Measurements from ENCODE around the gene DRAM1. TPM values are rescaled to one million over a fixed set of nuclear protein-coding genes. Genes with fewer than 3 reads are reported as not detected.
"Not testable (repeated sequence)": the region's sequence is repeated elsewhere in the genome, so short reads cannot be mapped to it uniquely, and the experiment has no call there.

DRAM1 gene
- total RNA-seq, 2 donors from 2014 or later, result 5.3 to 6.4 TPM

DNA sequence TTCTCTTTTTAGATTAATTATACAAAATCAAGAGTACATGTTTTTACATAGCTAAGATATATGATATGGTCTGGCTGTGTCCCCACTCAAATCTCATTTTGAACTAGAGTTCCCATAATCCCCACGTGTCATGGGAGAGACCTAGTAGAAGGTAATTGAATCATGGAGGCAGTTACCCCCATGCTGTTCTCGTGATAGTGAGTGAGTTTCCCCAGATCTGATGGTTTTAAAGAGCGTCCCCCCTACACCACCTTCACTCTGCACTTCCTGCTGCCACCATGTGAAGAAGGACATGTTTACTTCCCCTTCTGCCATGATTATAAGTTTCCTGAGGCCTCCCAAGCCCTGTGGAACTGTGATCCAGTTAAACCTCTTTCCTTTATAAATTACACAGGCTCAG, 21.4 kb upstream of the DRAM1 start:
- ATAC-seq (no peak), DNase-seq (no peak)
- intact Hi-C loops (cut with DNase I, micrococcal nuclease), result no loop called here

DNA sequence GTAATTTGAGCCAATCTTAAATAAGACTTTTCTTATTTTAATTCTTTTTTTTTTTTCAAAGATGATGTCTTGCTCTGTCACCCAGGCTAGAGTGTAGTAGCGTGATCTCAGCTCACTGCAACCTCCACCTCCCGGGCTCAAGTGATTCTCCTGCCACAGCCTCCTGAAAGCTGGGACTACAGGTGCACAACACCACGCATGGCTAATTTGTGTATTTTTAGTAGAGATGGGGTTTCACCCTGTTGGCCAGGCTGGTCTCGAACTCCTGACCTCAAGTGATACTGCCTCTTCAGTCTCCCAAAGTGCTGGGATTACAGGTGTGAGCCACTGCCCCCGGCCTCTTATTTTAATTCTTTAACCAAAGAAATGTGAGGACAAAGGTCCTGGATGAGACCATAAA, 20.8 kb upstream of the DRAM1 start:
- ATAC-seq; DNase-seq; intact Hi-C loops (cut with DNase I, micrococcal nuclease): not testable (repeated sequence)

DNA sequence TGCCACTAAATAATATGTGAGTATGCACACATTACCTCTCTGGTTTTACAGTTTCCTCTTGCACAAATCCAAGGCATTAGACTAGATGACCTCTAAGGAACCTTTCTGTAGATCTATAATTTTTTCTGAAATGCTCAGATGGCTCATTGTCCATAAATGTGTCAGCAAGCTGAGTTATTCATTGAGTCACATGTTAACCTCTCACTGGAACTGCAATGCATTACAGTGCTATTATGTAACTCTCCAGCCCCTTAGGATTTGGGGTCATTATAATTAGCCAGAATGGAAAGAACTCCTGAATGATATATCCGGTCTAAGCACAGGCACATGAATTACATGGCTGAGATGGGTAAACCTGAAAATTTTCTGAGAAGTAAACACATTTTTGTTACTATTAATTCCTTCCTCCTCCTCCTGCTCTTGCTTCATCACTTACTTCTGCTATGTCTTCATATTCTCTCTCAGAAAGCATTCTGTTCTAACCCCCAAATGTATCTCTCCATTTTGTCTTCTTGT, 20.3 kb upstream of the DRAM1 start:
- DNase-seq (no peak), ATAC-seq (peak; percentile 85)
- intact Hi-C loops (cut with DNase I, micrococcal nuclease), result no loop called here

DNA sequence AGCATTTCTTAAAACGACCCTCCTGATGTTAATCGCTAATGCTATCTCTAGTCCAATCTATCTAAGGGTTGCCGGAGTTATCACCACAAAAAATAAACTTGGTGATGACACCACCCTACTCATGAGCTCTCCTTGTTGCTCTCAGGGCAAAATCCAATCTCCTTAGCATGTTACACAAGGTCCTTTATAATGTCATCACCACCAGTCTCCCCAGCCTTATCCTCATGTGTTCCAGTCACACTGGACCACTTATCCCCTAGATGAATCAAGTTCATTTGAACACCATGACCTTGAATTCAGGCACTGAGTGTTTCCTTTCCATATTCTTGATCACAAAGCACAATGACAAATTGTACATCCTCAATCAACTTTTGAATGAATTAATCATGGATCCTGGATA, 19.0 kb upstream of the DRAM1 start:
- intact Hi-C loops (cut with DNase I, micrococcal nuclease), result no loop called here
- DNase-seq (no peak), ATAC-seq (no peak)

DNA sequence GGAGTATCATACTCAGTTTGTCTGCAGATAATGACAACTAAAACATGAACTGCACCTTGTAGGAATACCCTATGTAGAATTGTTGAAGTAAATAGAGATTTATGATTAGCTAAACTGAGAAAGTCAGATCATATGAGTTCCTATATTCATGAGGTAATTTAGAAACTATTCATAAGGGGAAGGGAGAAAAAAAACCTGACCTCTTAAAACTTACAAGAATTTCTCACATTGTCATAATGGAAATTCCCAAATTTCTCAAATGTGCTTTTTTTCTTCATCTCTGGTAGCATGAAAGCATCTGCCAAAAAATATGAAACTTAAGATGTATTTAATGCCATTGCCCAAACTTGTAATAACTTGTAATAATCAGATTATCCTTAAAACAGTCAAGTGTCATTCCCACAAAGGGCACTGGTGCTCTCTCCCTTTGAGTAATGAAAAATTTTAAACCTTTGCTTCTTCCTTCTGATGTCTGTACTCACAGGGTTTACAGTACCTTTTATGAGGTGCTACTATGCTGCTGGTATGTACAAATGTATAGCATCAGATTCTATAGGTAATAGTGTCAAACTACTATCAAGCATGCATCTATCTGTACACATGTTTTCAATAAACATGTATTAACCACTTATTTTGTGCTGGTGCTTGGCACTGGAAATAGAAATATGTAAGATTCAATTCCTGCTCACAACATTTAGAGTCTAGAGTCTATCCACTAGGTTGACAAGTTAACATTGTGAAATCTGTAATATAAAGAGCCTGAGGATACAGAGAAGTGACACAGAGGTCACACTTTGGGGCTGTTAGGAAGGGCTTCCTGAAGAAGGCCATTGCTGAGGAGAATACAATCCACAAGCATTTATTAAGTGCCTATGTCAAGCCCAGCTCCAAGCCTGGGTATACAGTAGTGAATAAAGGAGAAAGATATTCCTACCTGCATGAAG, 17.4 kb upstream of the DRAM1 start:
- intact Hi-C loops (cut with DNase I, micrococcal nuclease), result no loop called here
- ATAC-seq (no peak), DNase-seq (no peak)

DNA sequence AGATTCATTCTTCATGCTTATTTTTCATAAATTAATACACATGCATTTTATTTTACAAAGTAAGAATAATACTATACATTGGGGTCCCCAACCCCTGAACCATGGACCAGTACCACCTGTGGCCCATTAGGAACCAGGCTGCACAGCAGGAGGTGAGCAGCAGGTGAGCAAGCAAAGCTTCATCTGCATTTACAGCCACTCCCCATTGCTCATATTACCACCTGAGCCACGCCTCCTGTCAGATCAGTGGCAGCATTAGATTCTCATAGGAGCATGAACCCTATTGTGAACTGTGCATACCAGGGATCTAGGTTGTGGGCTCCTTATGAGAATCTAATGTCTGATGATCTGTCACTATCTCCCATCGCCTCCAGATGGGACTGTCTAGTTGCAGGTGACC, 15.7 kb upstream of the DRAM1 start:
- ATAC-seq; DNase-seq; intact Hi-C loops (cut with DNase I, micrococcal nuclease): not testable (repeated sequence)

DNA sequence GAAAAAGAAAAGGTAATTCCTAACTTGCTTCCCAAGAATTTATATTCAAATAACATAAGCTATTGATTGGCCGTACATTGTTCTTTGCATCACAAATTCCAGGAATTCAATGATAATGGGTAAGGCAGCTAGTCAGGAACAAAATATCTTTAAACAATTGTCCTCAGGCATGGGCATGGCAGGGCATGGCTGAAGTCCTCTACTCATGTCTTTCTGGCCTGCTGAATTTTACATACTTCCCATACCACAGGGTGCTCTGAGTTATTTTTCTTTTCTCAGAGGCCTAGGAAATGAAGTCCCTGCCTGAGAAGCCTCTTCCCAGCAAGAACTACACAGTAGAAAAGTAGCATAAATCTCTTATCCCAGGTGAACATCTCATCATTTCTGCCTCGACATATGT, 15.1 kb upstream of the DRAM1 start:
- DNase-seq (no peak), ATAC-seq (no peak)
- intact Hi-C loops (cut with DNase I, micrococcal nuclease), result no loop called here

DNA sequence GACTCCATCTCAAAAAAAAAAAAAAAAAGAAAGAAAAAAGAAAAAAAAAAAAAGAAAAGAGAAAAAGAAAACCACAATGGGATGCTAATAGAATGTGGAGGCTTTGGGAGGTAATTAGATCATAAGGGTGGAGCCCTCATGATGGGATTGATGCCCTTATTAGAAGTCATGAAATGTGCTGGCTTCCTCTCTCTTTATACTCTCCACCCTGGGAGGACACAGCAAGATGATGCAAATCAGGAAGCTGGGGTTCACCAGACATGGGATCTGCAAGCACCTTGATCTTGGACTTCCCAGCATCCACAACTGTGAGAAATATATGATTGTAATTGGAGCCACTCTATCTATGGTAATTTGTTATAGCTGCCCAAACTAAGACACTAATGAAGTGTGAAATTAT, 13.4 kb upstream of the DRAM1 start:
- DNase-seq, result no peak
- intact Hi-C loops (cut with DNase I, micrococcal nuclease), result no loop called here
- no peak for ATAC-seq

DNA sequence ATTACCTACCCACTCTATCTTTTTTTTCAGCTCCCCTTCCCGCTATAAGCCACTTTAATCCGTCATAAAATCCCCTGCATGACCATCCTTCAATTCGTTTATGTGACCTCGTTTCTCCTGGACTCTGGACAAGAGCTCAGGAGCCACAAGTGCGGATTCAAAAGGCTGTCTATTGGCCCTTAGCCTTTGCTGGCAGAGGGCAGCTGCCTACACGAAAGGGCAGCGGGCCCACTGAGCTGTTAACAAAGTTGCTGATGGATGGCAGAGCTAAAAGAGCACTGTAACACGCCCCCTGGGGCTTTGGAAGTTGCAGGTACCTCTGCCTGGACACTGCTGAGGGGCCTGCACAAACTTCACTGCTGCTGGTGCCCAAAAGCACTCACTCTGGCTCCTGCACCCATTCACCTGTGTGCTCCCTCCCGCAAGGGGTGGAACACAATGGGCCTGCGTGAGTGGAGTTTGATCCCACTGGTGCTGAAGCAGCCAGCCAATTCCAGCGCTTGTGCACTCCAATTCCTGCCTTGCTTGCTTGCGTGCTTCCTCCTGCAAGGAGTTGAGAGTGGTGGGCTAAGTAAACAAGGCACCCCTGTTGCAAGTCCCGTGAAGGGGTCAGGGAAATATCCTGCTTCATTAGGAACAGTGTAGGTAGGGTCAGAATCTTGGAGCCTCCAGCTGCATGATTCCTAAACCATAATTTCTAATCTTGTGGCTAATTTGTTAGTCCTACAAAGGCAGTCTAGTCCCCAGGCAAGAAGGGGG, 10.6 kb upstream of the DRAM1 start:
- DNase-seq, result no peak
- intact Hi-C loops (cut with DNase I, micrococcal nuclease), result no loop called here
- no peak for ATAC-seq

DNA sequence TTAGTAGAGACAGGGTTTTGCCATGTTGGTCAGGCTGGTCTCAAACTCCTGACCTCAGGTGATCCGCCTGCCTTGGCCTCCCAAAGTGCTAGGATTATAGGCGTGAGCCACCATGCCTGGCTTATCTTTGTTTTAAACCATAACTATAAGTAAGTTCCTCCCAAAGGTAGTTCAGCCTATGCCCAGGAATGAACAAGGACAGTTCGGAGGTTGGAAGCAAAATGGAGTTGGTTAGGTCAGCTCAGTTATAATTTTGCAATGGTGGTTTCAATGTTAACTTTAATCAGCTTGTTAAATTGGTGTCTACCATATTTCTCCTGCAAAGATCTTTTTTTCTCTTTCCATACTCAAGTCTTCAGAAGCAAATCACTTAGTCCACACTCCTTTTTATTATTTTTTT, 9.8 kb upstream of the DRAM1 start:
- ATAC-seq; intact Hi-C loops (cut with DNase I, micrococcal nuclease); DNase-seq: not testable (repeated sequence)

DNA sequence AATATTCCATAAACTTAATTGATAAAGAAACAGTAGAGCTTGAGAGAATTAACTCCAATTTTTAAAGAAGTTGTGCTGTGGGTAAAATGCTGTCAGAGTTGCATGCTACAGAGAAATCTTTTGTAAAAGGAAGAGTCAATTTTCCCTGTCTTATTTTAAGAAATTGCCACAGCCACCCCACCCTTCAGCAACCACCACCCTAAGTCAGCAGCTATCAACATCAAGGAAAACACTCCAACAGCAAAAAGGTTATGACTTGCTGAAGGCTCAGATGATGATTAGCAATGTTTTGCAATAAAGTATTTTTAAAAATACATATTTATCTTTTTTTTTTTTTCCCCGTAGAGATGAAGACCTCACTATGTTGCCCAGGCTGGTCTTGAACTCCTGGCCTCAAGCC, 6.5 kb upstream of the DRAM1 start:
- ATAC-seq (no peak), DNase-seq (no peak)
- intact Hi-C loops (cut with DNase I, micrococcal nuclease), result no loop called here

DNA sequence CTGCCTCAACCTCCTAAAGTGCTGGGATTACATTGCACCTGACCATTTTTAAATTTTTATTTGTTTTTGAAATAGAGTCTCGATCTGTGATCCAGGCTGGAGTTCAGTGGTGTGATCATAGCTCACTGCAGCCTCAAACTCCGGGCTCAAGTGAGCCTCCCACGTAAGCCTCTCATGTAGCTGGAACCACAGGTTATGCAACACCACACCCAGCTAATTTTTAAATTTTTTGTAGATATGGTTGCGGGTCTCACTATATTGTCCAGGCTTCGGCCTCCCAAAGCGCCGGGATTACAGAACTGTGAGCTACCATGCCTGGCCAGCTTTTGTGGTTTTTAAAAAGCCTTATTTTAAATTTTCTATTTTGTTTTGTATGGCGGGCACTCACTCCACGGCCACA, 2.2 kb upstream of the DRAM1 start:
- ATAC-seq (no peak), DNase-seq (no peak)
- intact Hi-C loops (cut with DNase I, micrococcal nuclease), result no loop called here

DNA sequence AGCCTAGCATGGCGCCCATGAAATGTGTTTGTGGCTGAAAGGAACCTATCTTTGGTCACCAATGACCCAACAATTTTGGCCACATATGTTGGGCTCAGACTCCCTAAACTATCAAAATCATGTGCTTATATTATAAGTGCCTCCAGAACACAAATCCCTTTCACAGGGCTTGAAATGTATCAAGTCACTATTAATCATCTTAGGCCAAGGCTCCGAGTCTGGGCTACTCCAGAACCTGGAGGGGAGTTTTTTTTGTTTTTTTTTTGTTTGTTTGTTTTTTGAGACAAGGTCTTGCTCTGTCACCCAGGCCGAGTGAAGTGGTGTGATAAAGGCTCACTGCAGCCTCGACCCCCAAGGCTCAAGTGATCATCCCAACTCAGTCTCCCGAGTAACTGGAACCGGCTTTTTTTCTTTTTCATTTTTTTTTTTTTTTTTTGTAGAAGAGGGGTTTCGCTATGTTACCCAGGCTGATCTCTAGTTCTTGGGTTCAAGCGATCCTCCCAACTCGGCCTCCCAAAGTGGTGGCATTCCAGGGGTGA, 989 bp upstream of the DRAM1 start:
- intact Hi-C loops (cut with DNase I, micrococcal nuclease), result no loop called here
- no peak for DNase-seq

DNA sequence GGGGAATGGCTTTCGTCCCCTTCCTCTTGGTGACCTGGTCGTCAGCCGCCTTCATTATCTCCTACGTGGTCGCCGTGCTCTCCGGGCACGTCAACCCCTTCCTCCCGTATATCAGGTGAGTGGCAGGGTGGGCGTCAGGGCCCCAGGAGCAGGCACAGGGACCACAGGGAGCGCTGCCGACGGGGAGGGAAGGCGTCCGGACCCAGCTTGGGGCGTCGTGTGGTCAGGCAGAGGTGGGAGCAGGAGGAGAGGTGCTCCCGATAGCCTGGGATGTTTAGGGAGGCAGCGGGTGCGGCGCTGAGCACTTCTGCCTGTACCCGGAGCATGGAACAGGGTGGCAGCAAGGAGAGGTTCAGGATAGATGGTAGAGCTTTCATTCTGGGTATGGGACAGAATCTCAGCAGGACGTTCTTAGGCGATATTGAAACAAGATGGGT, 444 bp downstream of the DRAM1 start:
- intact Hi-C loops (cut with DNase I, micrococcal nuclease), result no loop called here
- DNase-seq, result peak in 1 of 2 donors; percentile 33
- ATAC-seq, result peak; percentile 16

More for the DNA sequence above, 989 bp upstream of the DRAM1 start:
- ATAC-seq, result no peak

DNA sequence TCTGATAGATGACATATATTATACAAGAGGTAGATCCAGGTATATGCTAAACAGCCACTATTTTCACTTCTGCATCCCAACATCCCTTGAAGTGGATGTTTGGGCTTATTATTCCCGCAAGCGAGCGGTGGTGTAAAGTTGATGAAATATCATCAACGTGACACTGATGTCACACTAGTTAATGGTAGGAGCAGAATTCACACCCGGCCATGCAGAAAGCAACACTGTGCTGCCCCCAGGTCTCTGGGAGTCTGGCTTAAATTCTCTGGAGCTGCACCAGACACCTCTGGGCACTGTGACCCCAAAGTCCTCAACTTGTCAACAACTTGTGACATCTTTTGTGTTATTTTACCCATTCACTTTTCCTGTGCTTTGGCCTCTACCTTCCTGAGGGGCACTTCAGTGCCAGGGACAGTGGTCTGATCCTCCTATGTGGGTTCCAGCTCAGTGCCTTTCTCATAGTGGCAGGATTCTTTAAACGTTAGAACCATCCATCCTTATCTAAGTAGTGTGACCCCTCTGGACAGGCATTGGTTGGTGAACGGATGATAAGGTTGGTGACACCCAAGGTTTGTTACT, 952 bp downstream of the DRAM1 start:
- intact Hi-C loops (cut with DNase I, micrococcal nuclease), result no loop called here
- no peak for DNase-seq
- ATAC-seq, result no peak

DNA sequence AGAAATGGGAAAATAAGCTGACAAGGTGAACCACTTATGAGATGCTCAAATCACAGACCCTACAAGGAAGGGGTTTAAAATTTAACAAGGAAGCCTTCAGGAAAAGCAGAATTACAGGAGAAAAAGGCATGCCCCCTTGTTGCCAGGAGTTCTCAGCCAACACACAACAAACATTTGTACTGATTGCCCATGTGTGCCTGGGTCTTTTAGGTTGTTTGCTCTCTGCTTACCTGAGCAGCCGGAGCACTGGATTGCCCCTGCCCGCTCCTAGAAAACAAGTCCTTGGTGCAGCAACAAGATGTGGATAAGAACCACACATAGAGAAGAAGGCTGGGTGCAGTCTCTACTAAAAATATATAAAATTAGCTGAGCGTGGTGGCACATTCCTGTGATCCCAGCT, 3.4 kb downstream of the DRAM1 start:
- intact Hi-C loops (cut with DNase I, micrococcal nuclease), result no loop called here
- DNase-seq (no peak), ATAC-seq (no peak)

DNA sequence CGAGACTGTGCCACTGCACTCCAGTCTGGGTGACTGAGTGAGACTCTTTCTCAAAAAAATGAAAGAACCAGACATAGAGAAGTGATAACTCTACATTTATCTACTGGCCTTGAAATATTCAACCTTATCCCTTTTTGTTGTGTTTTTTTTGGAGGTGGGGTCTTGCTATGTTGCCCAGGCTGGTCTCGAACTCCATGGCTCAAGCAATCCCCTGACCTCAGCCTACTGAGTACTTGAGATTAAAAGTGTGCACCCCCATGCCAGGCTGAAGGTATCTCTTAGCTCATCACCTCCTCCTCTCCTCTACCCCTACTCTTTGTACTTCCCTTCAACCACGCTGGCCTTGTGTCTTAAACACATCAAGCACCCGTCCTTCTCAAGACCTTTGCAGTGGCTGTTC, 3.8 kb downstream of the DRAM1 start:
- ATAC-seq (no peak), DNase-seq (no peak)
- intact Hi-C loops (cut with DNase I, micrococcal nuclease), result no loop called here

DNA sequence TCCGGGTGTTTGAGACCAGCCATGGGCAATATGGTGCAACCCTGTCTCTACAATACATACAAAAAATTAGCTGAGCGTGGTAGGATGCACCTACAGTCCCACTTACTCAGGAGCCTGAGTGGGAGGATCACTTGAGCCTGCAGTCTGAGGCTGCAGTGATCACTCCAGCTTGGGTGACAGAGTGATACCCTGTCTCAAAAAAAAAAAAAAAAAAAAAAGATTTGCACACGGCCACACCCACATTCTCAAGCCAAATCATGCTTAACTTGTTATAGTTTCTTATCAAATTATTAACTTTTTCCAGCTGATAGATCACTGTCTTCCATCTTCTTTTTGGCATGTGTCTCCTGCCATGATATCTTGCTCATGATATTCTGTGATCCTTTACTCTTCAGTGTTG, 6.8 kb downstream of the DRAM1 start:
- intact Hi-C loops (cut with DNase I, micrococcal nuclease), result no loop called here
- DNase-seq (no peak), ATAC-seq (no peak)

DNA sequence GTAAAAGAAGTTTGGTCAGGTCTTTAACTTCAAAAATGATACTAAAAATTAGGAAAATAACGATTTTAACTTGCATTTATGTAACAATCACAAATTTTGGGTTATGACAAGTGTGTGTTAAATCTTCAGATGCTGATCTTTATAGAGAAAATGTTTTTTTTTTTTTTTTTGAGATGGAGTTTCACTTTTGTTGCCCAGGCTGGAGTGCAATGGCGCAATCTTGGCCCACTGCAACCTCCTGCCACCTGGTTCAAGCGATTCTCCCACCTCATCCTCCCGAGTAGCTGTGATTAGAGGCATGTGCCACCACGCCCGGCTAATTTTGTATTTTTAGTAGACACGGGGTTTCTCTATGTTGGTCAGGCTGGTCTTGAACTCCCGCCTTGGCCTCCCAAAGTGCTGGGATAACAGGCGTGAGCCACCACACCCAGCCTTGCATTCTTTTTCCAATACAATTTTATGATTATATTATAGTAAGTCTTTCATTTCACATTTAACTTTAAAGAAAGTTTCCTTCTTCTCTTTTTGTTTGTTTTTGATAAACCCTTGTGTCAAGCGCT, 7.5 kb downstream of the DRAM1 start:
- DNase-seq, ATAC-seq: not testable (repeated sequence)

More for the DNA sequence above, 7.5 kb downstream of the DRAM1 start:
- intact Hi-C loops (cut with DNase I, micrococcal nuclease), result not testable (repeated sequence)
